ENCODE measurements around the gene SLC38A3.
A peak's percentile ranks its signal among the peaks of the same experiment; 100 is the strongest.

Gene SLC38A3

DNA sequence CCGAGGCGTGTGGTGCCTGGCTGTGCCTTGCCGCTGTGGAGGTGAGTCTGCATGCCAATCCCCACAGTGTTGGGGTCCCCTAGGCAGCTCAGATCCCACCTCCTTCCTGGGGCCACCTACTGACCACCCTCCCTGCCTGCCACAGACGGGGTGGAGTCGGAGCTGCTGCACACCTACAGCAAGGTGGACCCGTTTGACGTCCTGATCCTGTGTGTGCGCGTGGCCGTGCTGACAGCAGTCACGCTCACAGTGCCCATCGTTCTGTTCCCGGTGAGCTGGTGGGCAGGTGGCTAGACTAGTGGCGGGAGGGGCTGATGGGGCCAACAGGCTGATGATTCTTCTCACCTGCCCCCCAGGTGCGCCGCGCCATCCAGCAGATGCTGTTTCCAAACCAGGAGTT is 13.4 kb downstream of the SLC38A3 start:
- no peak overlapping the region for H3K27ac ChIP-seq
- CTCF ChIA-PET = no interaction called here
- DNase-seq (ENCODE audit: low spot score) = no peak
- POLR2A ChIA-PET (ENCODE audit: low non-redundant PET) = no interaction called here
- TF ChIP-seq, protein P1, sequence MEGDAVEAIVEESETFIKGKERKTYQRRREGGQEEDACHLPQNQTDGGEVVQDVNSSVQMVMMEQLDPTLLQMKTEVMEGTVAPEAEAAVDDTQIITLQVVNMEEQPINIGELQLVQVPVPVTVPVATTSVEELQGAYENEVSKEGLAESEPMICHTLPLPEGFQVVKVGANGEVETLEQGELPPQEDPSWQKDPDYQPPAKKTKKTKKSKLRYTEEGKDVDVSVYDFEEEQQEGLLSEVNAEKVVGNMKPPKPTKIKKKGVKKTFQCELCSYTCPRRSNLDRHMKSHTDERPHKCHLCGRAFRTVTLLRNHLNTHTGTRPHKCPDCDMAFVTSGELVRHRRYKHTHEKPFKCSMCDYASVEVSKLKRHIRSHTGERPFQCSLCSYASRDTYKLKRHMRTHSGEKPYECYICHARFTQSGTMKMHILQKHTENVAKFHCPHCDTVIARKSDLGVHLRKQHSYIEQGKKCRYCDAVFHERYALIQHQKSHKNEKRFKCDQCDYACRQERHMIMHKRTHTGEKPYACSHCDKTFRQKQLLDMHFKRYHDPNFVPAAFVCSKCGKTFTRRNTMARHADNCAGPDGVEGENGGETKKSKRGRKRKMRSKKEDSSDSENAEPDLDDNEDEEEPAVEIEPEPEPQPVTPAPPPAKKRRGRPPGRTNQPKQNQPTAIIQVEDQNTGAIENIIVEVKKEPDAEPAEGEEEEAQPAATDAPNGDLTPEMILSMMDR (conservative IDR thresholded peaks at IDR 0.05; ENCODE audit: low read depth) = no peak

DNA sequence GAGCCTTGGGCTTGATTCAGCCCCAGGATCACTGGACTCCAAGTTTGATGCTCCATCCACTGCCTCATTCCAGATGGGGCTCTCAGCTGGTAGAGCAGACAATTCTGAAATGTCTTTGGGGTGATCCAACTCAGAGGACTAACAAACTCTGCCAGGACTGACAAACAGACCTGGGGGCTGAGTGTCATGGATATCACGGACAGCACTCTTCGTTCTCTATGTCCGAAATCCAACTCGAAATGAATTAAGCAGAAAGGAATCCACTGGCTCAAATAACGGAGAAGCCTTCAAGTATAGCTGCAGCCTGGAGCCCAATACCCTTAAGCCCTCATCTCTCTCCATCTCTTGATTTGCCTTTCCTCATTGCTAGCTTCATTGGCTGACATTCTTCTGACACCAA is 14.2 kb downstream of the SLC38A3 start:
- DNase-seq (ENCODE audit: low spot score) = no peak
- CTCF ChIA-PET = no interaction called here
- H3K27ac ChIP-seq = no peak overlapping the region
- POLR2A ChIA-PET (ENCODE audit: low non-redundant PET) = no interaction called here
- TF ChIP-seq, protein P1 (conservative IDR thresholded peaks at IDR 0.05; ENCODE audit: low read depth) = no peak

DNA sequence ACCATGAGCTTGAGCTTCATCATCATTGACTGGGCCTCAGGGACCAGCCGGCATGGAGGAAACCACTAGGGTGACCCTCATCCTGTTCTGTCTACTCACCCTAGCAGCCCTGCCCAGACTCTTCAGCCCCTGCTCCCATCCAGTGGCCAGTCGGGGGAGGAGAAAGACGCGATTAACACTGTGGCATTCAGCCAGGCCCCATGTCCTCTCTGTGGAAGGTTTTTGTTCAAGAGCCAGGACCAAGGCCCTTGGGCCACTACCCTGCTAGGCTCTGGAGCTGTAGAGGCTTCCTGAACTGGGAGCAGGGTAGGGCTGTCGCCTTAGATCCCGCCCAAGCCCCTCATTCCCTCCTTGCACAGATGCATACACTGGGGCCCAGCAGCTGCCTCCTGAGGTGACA is 15.0 kb downstream of the SLC38A3 start:
- POLR2A ChIA-PET (ENCODE audit: low non-redundant PET) = no interaction called here
- H3K27ac ChIP-seq = no peak overlapping the region
- CTCF ChIA-PET = no interaction called here
- no peak for DNase-seq (ENCODE audit: low spot score)
- TF ChIP-seq, protein P1 (conservative IDR thresholded peaks at IDR 0.05; ENCODE audit: low read depth) = no peak

- ChIA-PET POLR2A (ENCODE audit: low non-redundant PET) (no interaction called here), CTCF (interaction anchor here (1.0 to 1.1 kb wide), 2 partner anchors 26 to 58 kb away, joined by 3 read pairs; no protein-coding TSS in a partner anchor)
- 0 out of 2 replicates have a peak overlapping the region, but pooled peaks have one; percentile 10 for H3K27ac ChIP-seq
- DNase-seq (ENCODE audit: low spot score) = no peak
- TF ChIP-seq, protein P1 (conservative IDR thresholded peaks at IDR 0.05; ENCODE audit: low read depth) = no peak
These were observed 16.0 kb downstream of the SLC38A3 start for GRCh38 chr3:50221051-50221410.

GRCh38 chr3:50221411-50222168 is 16.5 kb downstream of the SLC38A3 start:
- TF ChIP-seq, protein P1 (conservative IDR thresholded peaks at IDR 0.05; ENCODE audit: low read depth) = no peak
- DNase-seq (ENCODE audit: low spot score) = no peak
- ChIA-PET POLR2A (ENCODE audit: low non-redundant PET) (no interaction called here), CTCF (interaction anchor here (0.6 to 1.1 kb wide), 3 partner anchors 26 to 58 kb away, joined by 3 read pairs; no protein-coding TSS in a partner anchor)
- 0 out of 2 replicates have a peak overlapping the region, but pooled peaks have one; percentile 10 for H3K27ac ChIP-seq

DNA sequence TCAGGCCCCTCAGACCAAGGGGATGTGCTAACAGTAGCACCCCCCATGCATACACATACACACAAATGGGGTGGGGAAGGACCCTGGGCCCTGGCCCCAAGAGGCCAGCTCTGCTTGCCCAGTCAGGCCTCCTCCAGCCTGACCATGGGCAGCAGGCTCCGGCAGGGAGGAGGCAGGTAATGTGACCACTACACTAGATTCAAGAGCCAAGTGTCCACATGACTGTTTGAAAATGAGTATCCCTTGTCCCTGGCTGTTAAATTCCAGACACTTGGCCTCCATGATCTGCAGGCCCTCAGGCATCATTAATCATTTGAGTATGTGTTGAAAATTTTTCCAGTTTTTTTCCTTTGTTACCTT is 17.1 kb downstream of the SLC38A3 start:
- H3K27ac ChIP-seq = no peak overlapping the region
- TF ChIP-seq, protein P1 (conservative IDR thresholded peaks at IDR 0.05; ENCODE audit: low read depth) = no peak
- ChIA-PET CTCF (interaction anchor here (1.0 kb wide), 1 partner anchor 57 kb away, joined by 3 read pairs; no protein-coding TSS in a partner anchor), POLR2A (ENCODE audit: low non-redundant PET) (no interaction called here)
- no peak for DNase-seq (ENCODE audit: low spot score)

Measured in RWPE1 (cell line).